HS-5 (cell line): Measurements from ENCODE around the gene KIAA1549.

Source experiments
- DNase-seq: peaks from one replicate; pipeline ENCODE4 v3.0.0-alpha.2; 2012; ENCODE audit warnings: low read depth

KIAA1549 gene

GRCh38 chr7:138907201-138907847 is 73.9 kb downstream of the KIAA1549 start:
- no peak for DNase-seq

- DNase-seq, result no peak
Measured at GRCh38 chr7:138903859-138904435, 77.2 kb downstream of the KIAA1549 start.

- no peak for DNase-seq
Measured at GRCh38 chr7:138903186-138903820, 77.9 kb downstream of the KIAA1549 start.

GRCh38 chr7:138902161-138902560 is 79.0 kb downstream of the KIAA1549 start:
- no peak for DNase-seq

DNA sequence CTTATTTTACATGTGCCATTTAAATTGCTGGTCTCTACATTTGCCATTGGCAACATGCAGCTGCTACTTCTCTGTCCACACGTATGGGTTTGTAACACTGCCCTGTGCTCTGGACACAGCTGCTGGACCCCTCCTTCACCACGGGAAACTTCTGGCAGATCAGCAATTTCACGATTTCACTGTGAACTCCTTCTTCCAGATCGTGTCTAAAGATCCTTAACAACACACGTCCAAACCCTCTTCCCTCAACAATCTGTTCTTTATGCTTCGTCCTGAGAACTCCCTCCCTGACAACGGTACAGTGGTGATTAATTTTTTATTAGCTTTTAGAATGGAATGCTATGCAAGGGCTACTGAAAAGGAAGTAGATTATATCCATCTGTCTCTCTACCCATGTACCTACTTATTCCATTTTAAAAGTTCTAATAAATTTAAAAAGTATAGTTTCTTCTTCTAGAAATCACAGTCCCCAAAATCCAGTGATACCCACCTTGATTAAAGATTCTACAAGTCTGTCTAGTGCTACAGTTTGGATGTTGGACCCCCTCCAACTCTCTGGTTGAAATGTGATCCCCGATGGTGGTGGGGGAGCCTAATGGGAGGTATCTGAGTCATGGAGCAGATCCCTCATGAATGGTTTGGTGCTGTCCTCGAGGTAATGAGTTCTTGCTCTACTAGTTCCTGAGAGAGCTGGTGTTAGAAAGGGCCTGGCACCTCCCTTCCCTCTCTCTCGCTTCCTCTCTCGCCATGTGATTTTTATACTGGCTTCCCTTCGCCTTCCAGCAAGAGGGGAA is 81.0 kb downstream of the KIAA1549 start:
- no peak for DNase-seq

GRCh38 chr7:138898802-138899201 is 82.4 kb downstream of the KIAA1549 start:
- no peak for DNase-seq

GRCh38 chr7:138898255-138898654 is 82.9 kb downstream of the KIAA1549 start:
- DNase-seq, result no peak

GRCh38 chr7:138895679-138896078 is 85.5 kb downstream of the KIAA1549 start:
- no peak for DNase-seq

GRCh38 chr7:138893258-138893657 is 87.9 kb downstream of the KIAA1549 start:
- DNase-seq, result no peak

GRCh38 chr7:138892812-138893211 is 88.4 kb downstream of the KIAA1549 start:
- DNase-seq, result no peak

DNA sequence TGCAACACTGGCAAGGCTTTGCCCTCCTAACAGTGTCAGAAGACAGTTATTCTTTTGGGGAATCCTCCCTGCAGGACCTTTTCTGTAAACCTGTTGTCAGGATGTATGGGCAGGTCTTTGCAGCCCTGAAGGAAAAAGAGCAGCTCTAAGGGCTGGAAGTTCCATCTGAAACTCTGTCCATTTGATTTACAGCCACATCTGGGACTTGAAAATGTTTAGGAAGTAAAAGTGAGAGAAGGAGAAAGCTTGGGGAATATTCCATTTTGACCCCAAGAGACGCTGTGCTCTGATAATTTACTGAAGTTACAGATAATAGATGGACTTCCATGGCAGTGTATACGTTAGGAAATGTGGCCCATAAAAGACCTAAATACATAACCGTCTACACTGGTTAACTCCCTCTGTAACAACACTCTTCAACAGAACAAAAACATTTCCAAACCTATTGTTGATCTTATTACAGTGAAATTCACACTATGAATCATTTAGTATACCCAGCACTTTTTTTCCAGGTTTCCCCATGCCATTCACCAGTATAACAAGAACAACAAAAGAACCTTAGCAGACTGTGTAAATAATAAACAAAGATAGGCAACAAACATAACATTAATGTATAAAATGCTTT is 89.1 kb downstream of the KIAA1549 start:
- no peak for DNase-seq

- DNase-seq, result no peak
Measured at GRCh38 chr7:138891446-138891810, 89.8 kb downstream of the KIAA1549 start.

GRCh38 chr7:138890499-138891445 is 90.4 kb downstream of the KIAA1549 start:
- DNase-seq, result no peak

GRCh38 chr7:138889582-138890498 is 91.3 kb downstream of the KIAA1549 start:
- no peak for DNase-seq

DNA sequence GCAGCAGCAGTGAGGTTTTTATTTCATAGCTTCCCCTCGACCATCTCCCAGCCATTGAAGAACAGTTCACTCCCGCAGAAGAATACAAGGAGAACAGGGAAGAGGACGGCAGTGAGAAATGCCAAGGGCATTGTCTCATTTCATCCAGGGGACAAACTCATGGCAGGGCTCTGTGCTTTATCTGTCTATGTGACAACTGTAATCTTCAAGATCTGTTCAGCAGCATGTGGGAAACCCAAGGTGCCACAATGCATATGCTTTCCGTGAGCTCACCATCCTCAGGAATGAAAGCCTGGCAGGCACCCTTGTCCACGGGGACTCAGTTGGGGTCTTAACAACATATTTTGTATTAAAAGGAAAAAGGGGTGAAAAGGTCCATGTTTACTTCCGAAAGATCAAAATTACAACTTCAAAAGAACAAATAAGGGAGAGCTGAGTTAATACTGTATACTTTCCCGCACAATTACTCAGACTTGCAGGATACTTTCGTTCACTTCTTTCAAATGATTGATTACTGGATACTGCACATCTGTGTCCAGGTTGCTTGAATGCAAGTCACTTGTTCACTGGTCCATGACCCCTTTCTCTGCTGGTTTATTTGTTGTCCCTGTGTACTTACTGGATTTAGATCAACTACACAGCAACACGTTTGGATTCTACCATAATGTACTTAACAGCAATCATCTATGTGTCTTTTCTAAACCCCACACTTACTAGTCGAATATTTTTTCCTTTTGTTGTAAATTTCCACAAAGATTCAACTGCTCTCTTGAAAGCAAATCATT is 93.1 kb downstream of the KIAA1549 start:
- no peak for DNase-seq

DNA sequence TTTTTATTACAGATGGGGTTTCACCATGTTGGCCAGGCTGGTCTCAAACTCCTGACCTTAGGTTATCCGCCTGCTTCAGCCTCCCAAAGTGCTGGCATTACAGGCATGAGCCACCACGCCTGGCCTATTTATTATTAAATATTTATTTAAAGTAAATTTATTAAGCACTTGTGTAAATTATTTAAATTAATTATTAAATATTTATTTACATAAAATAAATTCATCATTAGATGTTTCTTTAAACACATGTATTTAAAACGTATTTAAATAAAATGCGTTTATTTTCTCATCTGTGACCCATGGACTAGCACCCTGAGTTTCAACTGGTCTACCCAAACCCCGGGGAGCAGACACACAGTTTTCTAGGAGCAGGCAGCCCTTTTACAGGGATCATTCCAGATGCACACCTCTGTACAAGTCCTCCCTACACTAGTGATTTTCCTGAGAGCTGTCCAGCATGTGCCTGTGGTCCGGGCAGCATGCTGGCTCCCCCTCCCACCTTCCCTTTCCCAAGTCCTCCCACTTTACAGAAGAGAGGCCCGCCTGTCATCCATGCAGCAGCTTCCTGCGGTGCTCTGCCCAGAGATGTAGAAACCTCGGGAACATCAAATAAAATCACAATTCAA is 94.0 kb downstream of the KIAA1549 start:
- no peak for DNase-seq

- no peak for DNase-seq
Measured at GRCh38 chr7:138886501-138886917, 94.7 kb downstream of the KIAA1549 start.

- no peak for DNase-seq
Measured at GRCh38 chr7:138885383-138886147, 95.6 kb downstream of the KIAA1549 start.
